Activated B cell treated with CpG ODN at 0.5 μM for 24 hours (primary cell): Measurements from ENCODE around the gene CCBE1. TPM values are rescaled to one million over a fixed set of nuclear protein-coding genes. Genes with fewer than 3 reads are reported as not detected.

Experiments
- ATAC-seq: fragments of 200-7000 bp; cut with Tn5 transposase; one replicate; pipeline ENCODE4 v1.10.0; 2021; ENCODE audit warnings: low read depth, mild to moderate bottlenecking, moderate library complexity
- CTCF ChIA-PET: fragments of 350-600 bp; sonication (Branson Sonifier 250); formaldehyde crosslinking; loops from one replicate; lab custom pipeline; 2021; ENCODE audit warnings: antibody characterized with exemption; lab: Charles Lee
- POLR2A ChIA-PET: fragments of 350-600 bp; sonication (Branson Sonifier 250); formaldehyde crosslinking; loops from one replicate; lab custom pipeline; 2021; ENCODE audit warnings: antibody characterized with exemption; lab: Charles Lee
- DNase-seq: peaks from one replicate; pipeline ENCODE4 v3.0.0; 2022
- H3K27ac Mint-ChIP-seq: one replicate; pipeline ENCODE4 v1.8.0; 2020; ENCODE audit warnings: mixed read lengths
- H3K27me3 Mint-ChIP-seq: one replicate; pipeline ENCODE4 v1.8.0; 2021; ENCODE audit warnings: mixed read lengths
- H3K36me3 Mint-ChIP-seq: one replicate; pipeline ENCODE4 v1.8.0; 2021; ENCODE audit warnings: low read depth, mixed read lengths
- H3K4me1 Mint-ChIP-seq: one replicate; pipeline ENCODE4 v1.8.0; 2021; ENCODE audit warnings: mixed read lengths
- H3K4me3 Mint-ChIP-seq: one replicate; pipeline ENCODE4 v1.8.0; 2020; ENCODE audit warnings: mild to moderate bottlenecking, mixed read lengths
- H3K9me3 Mint-ChIP-seq: one replicate; pipeline ENCODE4 v1.8.0; 2020; ENCODE audit warnings: mixed read lengths
- CTCF ChIP-seq: fragments of 200-600 bp; IDR thresholded peaks from one replicate; pipeline ENCODE4 v1.8.0; 2022; ENCODE audit warnings: antibody characterized with exemption, mild to moderate bottlenecking
- intact Hi-C: fragments of 100-400 bp; cut with micrococcal nuclease; formaldehyde crosslinking; loops from one replicate; pipeline ENCODE4 v1.15.1; 2024
- total RNA-seq: library from RNA; stranded (reverse); gene quantifications from 2 replicates; pipeline ENCODE4 v1.2.3, GENCODE V29; 2022

Gene CCBE1
- total RNA-seq, 1 donor from 2014 or later = 0.04 TPM

GRCh38 chr18:59685501-59685900 is 11.7 kb downstream of the CCBE1 start:
- CTCF ChIA-PET = no interaction called here
- POLR2A ChIA-PET = no interaction called here
- H3K27ac Mint-ChIP-seq = no peak overlapping the region
- ATAC-seq (no peak), DNase-seq (no peak)
- no peak for TF ChIP-seq CTCF
- no peaks in the 10 kb centered on the region for H3K9me3 Mint-ChIP-seq
- no peaks in the 10 kb centered on the region for H3K36me3 Mint-ChIP-seq
- H3K4me1 Mint-ChIP-seq = no peaks in the 10 kb centered on the region
- peaks cover 12% of the 10 kb centered on the region for H3K27me3 Mint-ChIP-seq
- H3K4me3 Mint-ChIP-seq = no peak overlapping the region
- intact Hi-C loops = no loop called here

GRCh38 chr18:59684777-59685176 is 12.4 kb downstream of the CCBE1 start:
- Mint-ChIP-seq H3K4me3 (no peak overlapping the region), H3K9me3 (no peaks in the 10 kb centered on the region), H3K27me3 (peaks cover 7% of the 10 kb centered on the region), H3K4me1 (no peaks in the 10 kb centered on the region), H3K27ac (no peak overlapping the region), H3K36me3 (no peaks in the 10 kb centered on the region)
- DNase-seq = no peak
- ChIA-PET POLR2A (no interaction called here), CTCF (no interaction called here)
- intact Hi-C loops = no loop called here
- no peak for ATAC-seq
- no peak for TF ChIP-seq CTCF

GRCh38 chr18:59681521-59682004 is 15.7 kb downstream of the CCBE1 start:
- ATAC-seq = no peak
- intact Hi-C loops = no loop called here
- Mint-ChIP-seq H3K4me1 (no peaks in the 10 kb centered on the region), H3K9me3 (no peaks in the 10 kb centered on the region), H3K27me3 (peaks cover 5% of the 10 kb centered on the region), H3K27ac (no peak overlapping the region), H3K4me3 (no peak overlapping the region), H3K36me3 (no peaks in the 10 kb centered on the region)
- ChIA-PET POLR2A (no interaction called here), CTCF (no interaction called here)
- TF ChIP-seq CTCF = no peak
- DNase-seq = no peak

GRCh38 chr18:59681051-59681450 is 16.2 kb downstream of the CCBE1 start:
- TF ChIP-seq CTCF = no peak
- Mint-ChIP-seq H3K36me3 (no peaks in the 10 kb centered on the region), H3K4me1 (no peaks in the 10 kb centered on the region), H3K27ac (no peak overlapping the region), H3K9me3 (no peaks in the 10 kb centered on the region), H3K27me3 (peaks cover 5% of the 10 kb centered on the region), H3K4me3 (no peak overlapping the region)
- ATAC-seq = no peak
- ChIA-PET CTCF (no interaction called here), POLR2A (no interaction called here)
- DNase-seq = no peak
- intact Hi-C loops = no loop called here

GRCh38 chr18:59675346-59675745 is 21.9 kb downstream of the CCBE1 start:
- DNase-seq (no peak), ATAC-seq (no peak)
- Mint-ChIP-seq H3K9me3 (no peaks in the 10 kb centered on the region), H3K4me1 (no peaks in the 10 kb centered on the region), H3K36me3 (no peaks in the 10 kb centered on the region), H3K27me3 (peaks cover 5% of the 10 kb centered on the region), H3K4me3 (no peak overlapping the region), H3K27ac (no peak overlapping the region)
- intact Hi-C loops = no loop called here
- POLR2A ChIA-PET = no interaction called here
- CTCF ChIA-PET = no interaction called here
- TF ChIP-seq CTCF = no peak
